Retina (tissue), 1 donor: ENCODE results near the gene MAFB.

ENCODE experiments used
- DNase-seq: peaks from one replicate; pipeline ENCODE4 v3.0.0-alpha.2; 2016

MAFB gene

DNA sequence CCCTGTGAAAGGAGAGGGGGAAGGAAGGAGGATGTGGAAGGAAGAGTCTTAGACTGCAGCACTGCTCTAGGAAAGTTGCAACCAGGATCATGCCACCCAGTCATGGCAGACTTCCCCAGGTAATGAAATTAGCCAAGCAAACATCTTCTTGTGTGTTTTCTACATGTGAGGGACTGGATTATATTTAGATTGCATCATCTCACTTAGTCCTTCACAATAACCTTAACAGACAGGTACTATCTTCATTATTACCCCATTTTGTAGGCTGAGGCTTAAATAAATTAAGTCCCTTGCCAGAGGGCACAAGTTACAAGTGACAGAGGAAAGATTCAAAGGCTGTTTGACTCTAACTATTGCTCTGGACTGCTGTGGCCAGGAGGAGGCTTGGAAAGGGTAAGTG is 9.7 kb upstream of the MAFB start:
- no peak for DNase-seq

- DNase-seq = no peak
These were observed 9.2 kb upstream of the MAFB start for GRCh38 chr20:40698281-40698680.

GRCh38 chr20:40697541-40697940 is 8.5 kb upstream of the MAFB start:
- DNase-seq = no peak

DNA sequence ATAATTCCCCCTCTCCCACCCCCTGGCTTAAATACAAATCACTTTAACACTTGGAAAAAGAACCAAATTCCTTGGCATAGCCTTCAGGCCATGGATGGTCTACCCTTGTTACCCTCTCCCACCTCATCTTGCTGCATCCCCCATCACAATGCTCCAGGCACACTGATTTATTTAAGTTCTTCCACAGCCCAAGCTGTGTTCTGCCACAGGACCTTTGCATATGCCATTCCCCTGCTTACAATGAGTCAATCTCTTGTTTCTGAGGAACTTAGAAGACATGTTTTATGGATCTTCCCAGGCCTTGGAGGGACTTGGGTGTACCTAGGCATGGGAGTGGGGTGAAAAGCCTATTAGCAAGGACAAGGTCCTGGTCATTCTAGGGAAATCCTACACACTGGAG is 6.2 kb upstream of the MAFB start:
- DNase-seq = no peak

DNA sequence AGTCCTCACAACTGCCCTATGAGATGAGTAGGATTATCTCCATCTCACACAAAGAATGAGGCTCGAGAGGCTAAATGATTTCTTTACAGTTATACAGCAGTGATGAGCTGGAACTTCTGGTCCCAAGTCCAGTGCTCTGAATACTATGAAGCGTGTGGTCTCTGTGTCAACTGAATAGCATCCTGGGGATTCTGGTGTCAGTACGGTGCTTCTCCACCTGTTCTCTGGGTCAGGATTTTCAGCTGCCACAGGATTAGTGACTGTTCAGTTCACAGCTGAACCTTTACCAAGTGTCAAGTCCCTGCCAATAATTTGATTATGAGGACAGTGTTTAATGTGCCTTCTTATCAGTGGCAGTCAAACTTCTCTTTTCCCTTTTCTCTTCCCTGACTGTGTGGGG is 5.2 kb upstream of the MAFB start:
- DNase-seq = no peak

DNA sequence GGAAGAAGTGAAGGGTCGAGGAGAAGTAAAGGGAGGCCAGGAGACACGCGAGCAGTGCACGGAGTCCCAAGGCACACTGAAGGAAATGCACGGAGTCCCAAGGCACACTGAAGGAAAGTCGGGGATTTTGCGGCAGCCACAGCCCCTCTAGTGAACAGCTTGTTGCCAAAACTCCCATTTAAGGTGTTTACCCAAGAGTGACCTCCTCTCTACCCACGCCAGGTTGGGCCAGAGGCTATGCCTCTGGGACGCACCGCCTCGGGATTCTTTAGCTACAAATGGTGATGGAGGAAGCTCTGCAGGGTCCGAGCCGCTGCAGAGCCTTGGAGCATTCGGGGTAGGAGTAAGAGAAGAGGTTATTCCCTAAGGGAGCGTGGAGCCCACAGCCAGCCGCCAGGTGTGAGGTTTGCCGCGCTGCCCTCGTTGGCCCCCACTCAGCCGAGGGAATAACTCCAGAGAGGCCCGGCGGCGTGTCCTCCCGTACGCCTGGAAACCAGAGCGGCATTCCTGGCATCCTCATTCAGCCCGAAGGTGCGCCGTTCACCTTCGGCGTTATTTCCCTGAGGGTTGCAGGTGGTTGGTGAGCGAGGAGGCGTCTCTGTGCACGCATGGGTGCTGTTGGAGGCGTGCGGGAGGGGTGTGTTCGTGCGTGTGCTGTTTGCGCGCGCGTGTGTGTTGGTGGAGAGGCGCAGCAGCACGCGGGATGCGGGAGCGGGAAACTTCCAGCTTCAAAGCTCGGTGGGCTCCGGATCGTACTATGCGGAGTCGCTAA is 3.4 kb upstream of the MAFB start:
- DNase-seq = peak; percentile 62

DNA sequence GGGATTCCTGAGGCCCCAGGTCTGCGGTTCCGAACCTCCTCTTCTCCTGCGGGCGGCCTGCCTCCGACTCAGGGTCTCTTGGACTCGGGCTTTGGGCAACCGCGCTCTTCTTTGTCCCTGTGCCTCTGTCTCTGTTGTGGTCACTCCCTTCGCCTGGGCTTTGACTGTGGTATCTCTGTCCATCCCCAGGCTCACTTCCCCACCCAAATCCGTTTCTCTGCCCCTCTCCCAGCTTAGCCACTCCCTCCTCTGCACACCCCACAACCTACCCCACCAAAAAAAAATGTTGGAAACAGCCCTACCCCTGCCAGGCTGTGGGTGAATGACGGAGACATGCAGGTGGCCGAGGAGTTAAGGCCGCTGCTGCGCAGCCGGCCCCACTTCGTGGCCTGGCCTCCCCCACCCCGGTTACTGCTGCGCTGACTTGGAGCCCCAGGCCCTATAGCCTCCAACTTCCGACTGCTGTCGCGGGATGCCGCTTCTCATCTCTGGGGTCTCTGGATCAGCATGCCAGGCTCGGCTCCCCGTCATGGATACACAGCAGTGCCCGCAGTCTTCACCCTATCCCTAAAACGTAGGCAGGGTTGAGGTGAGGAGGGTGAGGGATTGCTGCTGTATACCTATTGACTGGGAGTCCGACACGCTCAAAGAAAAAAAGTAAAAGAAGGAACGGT is 2.7 kb upstream of the MAFB start:
- DNase-seq = peak; percentile 35

DNA sequence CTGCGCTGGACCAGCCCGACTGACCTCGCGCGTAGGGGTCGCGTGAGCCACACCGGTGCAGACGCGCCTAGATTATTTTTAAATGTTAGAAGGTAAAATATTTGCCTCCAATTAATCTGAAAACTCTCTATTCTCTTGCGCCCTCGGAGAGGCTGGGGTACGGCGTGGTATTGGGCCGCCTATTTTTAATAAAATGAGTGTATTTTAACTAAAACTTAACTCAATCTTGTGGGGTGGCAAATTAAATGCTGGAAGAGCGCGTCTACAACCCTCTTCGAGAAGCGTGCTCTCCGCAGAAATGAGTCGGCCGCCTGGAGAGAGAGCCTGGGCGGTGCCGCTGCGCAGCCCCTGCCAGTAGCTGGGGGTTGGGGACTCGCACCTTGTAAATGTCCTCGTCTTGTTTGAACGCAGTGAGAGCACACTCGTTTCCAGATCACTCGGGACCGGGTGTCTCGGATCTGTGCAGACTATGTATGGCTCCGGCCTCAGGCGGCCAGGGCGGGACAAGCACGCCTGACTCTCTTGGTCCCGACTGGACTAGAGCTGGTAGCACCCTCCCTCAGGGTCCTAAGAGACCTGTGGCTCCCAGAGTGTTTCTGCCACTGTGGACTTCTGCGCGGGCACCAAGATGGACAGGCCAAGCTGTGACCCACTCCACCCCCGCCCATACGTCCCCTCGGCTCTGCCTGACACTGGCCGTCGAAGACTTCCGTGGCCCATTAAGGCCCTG is 2.0 kb upstream of the MAFB start:
- peak; percentile 61 for DNase-seq

DNA sequence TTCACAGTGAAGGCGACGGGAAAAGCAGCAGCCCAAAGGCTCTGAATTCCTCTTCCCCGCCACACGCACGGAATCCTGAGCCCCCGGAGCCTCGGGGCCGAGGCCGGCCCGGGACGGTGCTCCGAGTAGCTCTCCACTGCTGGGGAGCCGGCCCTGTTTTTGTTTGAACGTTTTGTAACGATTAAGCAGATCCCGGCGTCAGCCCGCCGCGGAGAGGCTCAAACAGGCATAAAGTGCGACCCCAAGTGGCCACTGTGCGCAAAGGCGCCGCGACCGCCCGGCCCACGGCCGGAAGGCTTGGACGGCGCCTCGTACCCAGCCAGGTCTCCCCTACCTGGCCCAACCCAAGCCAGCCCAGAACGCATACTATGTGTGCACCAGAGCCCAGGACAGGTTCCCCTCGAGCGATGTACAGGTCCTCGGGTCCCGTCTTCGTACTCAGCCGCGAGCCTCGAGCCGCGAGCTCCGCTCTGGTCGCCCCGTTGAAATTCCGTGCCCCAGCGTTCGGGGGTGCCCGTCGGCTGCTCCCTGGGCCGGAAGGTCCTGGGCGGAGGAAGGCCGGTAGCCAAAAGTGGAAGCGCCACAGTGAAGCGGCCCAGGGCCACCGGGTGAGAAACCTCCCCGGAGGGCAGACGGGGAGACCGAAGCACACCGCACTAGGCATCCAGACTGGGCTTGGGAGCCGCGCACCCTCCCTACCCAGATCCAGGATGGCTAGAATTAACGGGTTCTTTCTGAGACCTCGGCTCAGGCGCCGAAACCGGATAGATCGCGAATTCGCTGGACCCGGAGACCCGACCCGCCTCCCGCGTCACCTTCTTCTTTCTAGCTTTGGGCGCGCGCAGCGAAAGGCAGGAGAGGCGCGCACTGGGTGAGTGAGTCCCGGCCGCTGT is 1.2 kb upstream of the MAFB start:
- peak; percentile 98 for DNase-seq

DNA sequence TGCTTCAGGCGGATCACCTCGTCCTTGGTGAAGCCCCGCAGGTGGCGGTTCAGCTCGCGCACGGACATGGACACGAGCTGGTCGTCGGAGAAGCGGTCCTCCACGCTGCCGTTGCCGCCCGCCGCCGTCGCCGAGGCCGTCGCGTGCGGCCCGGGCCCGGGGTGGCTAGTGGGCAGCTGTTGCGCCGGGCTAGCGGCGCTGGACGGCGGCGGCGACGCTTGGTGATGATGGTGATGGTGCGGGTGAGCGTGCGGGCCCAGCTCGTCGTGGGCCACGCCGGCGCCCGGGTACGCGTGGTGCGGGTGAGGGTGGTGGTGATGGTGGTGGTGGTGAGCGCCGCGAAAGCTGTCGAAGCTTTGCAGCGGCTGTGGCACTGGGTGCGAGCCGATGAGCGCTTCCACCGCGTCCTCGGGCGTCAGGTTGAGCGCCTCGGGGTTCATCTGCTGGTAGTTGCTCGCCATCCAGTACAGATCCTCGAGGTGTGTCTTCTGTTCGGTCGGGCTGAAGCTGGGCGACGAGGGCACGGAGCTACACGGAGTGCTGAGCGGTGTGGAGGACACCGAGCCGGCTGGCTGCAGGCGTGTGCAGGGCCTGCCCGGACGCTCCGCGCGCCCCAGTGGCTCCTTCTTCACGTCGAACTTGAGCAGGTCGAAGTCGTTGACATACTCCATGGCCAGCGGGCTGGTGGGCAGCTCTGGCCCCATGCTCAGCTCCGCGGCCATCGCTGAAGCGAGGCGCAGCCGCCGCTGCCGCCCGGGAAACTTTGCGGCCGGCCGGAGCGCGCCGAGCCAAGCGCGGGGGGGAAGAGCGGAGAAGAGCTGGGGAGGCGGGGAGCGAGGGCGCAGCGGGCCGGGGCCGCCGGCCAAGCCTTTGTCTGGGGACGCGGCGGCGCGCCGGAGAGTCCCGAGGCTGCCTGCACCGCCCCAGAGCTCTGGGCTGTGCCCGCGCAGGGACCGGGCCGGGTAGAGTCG is 622 bp downstream of the MAFB start:
- peak; percentile 84 for DNase-seq

GRCh38 chr20:40687384-40688128 is 1.5 kb downstream of the MAFB start:
- peak; percentile 78 for DNase-seq

GRCh38 chr20:40686893-40687292 is 2.1 kb downstream of the MAFB start:
- DNase-seq = peak; percentile 52

DNA sequence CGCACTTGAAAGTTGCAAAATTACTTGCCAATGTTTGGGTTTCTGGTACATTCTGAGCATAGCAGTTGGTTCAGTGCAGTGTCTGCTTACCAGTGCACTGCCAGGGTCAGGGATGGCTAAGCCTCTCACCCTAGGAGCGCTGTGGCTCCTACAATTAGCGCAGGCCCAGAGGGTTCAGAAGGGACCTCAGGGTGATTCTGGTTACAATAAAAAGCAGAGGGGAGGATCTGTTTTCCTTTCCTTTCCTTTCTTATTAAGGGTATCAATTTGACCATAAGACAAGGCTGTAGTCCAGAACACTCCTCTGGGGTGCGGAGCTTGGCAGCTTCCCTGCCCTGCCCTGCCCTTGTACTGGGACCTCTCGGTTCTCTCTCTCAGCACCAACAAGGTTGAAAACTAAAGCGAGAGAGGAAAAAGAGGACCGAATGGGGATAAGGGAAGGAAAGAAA is 2.6 kb downstream of the MAFB start:
- no peak for DNase-seq

DNA sequence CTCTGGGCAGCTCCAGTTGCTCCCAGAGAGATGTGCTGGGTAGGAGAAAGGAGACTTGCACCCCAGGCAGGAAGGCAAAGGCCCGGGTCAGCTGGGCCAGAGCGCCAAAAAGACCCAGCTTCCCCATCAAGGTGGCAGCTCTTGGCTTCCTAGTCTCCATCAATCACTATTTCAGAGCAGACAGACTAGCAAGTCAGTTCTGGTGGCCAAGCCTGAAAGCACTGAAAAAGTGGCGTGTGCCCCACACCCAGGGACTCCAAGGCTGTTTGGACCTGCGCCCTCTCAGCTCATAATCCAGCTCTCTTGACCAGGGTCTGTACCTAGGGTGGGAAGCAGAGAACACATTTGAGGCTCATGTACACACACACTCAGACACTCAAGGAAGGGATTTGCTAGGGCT is 3.7 kb downstream of the MAFB start:
- DNase-seq = no peak

DNA sequence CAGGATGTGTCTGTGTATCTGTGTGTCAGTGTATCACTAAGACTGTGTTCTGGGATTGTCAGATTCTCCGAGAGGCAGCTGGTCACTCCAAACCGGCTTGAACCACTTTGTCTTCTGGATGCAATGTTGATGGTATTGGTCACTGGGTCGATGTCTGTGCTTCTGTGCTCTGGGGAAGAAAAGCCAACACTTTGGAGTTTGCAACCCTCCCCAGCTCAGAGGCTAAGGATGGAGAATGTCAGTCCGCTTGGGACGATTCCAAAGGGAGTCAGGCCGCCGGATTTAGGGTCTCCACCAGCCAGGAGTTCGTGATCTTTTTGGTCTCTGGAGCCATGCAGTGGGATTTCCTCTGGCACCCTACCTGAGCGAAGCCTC is 5.2 kb downstream of the MAFB start:
- DNase-seq = no peak

DNA sequence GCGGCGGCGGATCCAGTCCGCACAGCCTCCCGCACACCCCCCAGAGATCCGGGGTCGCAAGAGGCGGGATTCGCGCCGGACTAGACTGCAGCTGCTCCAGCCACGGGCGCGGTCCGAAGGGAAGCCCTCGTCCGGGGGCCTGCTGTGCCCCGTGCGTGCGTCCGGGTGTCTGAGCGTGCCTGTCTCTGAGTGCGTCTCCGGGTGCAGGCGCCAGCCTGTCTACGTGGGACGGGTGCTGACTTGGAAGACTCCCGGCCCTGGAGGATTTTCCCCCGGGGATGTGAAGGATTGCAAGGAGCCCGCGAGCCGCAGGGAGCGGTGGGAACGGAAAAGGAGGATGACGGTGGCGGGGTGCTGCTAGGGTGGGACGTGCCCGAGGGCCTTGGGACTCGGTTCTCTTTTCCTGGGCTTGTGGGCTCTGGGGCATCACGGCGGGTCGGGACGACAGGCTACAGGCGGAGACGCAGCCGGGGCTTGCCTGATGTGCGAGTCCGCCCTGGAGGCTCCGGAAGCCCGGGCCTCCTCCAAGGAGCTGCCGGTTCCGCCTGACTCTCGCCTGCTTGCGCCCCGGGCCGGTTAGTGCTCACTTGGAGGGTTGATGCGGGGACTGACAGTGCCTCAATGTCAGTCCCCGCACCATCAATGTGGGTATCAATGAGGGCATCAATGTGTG is 5.7 kb downstream of the MAFB start:
- DNase-seq = peak; percentile 78

- DNase-seq = peak; percentile 36
These were observed 6.7 kb downstream of the MAFB start for GRCh38 chr20:40682104-40682981.

- no peak for DNase-seq
These were observed 7.4 kb downstream of the MAFB start for GRCh38 chr20:40681684-40682083.

DNA sequence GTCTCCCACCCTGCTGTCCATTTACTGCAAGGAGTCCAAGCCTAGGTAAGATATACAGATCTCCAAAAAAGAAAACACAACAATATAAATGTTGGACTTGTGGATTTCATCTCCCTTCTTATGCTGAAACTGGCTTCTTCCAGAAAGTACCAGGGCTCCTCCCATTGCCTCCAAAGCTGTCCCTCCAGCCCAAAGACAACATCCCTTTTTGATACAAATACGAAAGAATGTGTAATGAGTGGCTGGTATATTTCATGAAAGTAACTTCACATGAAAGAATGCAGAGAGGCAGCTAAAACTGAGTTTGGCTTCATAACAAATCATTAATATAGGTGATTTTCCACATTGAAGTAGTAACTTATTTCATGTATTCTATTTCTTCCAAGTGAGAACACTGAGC is 7.9 kb downstream of the MAFB start:
- DNase-seq = no peak
